GM20431 (cell line): ENCODE data around the gene CAPN1.

Experiments used
- in situ Hi-C: fragments of 300-500 bp; cut with MseI, MboI; formaldehyde crosslinking; loops from one replicate; pipeline ENCODE4 v1.15.0; 2020; ENCODE audit warnings: low sequenced_read_pairs; ENCODE audit not compliant: unreplicated experiment

CAPN1 gene

DNA sequence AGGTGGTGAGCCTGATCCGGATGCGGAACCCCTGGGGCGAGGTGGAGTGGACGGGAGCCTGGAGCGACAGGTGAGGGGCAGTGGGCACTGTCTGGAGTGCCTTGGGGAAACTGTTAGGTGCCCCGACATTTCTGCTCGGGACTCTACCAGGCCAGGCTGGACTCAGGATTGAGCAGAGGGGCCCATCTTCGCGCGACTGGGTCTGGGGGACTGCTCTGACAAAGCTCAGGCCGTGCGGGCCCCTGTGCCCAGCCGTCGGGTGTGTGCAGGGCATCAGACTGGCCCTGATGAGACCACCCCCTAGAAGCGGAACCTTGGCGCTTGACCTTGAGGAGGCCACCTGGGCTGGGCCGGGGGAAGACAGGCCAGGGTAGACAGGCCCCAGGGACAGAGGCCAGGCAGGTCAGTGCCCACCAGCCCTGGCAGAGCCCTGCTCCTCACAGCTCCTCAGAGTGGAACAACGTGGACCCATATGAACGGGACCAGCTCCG lies 6.3 kb downstream of the CAPN1 start:
- in situ Hi-C loops, result no loop called here

DNA sequence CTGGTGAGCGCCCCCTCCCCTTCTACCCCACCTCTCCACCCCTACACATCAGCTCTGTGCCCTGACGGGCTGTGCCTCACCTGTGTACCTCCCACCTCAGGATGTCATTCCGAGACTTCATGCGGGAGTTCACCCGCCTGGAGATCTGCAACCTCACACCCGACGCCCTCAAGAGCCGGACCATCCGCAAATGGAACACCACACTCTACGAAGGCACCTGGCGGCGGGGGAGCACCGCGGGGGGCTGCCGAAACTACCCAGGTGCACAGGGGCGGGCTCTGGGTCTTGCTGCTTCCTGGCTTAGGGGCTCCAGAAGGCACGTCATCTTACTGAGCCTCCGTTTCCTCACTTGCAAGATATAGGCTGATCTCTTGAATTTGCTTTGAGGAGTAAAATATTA lies 6.8 kb downstream of the CAPN1 start:
- in situ Hi-C loops, result no loop called here

DNA sequence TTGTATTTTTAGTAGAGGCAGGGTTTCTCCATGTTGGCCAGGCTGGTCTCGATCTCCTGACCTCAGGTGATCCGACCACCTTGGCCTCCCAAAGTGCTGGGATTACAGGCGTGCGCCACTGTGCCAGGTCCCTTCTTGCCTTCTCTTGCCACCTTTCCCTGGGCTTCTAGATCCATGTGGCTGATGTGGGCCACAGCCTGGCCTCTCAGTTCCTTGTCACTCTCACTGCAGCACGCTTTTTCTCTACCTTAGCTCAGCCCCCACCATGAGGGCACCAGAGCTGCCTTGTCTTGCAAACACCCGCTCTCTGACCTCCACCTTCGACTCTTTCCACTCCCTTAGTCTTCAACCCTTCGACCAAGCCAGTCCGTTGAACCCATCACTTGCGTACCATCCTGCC lies 7.5 kb downstream of the CAPN1 start:
- in situ Hi-C loops, result no loop called here

DNA sequence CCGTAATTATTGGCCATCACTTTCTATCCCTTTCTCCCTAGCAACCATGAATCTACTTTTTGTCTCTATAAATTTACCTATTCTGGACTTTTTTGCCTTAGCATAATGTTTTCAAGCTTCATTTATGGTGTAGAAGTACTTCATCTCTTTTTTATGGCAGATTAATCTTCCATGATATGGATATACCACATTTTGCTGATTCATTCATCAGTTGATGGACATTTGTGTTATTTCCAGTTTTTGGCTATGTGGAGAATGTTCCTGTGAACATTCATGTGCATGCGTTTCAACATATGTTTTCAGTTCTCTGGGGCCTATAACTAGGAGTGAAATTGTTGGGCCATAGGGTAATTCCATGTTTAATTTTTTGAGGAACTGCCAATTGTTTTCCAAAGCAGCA lies 12.8 kb downstream of the CAPN1 start:
- in situ Hi-C loops, result no loop called here

DNA sequence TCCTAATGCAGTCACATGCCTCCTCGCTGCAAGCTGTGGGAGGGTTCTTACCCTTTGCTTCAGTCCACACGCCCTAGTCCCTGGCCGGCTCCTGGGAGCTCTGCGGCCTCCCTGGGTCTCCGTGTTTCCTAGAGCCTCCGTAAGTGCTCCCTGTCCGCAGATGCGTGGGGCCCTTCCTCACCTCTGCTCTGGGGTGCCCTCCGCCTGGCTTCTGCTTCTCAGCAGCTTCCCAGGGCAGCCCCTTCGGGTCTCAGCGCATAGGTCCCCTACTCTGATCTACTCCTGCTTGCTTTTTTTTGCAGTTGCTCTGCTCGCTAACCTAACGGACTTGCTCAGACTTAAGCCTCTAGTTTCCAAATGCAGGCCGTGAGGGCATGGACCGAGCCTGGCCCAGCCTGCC lies 22.4 kb downstream of the CAPN1 start:
- in situ Hi-C loops, result no loop called here

DNA sequence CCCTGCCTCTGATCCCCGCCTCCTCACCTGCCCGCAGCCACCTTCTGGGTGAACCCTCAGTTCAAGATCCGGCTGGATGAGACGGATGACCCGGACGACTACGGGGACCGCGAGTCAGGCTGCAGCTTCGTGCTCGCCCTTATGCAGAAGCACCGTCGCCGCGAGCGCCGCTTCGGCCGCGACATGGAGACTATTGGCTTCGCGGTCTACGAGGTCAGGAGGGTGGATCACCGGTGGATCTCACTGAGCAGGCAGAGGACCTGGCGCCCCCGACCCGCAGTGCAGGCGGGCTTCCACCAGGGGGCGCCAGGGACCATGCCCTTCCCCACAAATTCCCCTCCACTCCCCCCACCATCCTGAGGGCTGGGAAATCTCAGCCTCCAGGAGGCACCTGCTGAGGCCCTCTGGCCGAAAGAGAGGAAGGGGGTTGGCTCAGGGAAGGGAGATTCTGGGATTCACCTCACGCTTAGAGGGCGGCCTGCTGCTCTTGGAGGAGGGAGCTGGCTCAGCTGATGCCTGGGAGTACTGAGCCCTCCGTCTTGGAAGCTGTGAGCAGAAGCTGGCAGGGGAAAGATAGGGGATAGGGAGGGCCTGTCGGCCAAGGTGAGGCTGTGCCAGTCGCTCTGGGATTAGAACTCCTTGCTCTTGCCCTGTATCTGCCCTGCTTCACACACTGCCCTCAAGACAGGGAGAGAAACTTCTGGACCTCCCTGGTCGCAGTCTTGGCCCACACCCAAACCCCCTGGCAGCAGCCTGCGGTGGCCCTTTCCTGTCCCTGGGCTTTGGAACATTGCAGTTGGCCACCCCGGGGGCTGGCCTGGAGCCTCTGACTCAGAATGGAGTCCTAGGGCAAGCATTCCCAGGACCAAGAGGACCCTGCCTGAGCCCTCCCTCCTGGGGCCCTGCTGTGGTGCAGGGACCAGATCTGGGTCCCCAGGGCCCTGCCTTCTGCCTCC lies 23.2 kb downstream of the CAPN1 start:
- in situ Hi-C loops, result no loop called here

DNA sequence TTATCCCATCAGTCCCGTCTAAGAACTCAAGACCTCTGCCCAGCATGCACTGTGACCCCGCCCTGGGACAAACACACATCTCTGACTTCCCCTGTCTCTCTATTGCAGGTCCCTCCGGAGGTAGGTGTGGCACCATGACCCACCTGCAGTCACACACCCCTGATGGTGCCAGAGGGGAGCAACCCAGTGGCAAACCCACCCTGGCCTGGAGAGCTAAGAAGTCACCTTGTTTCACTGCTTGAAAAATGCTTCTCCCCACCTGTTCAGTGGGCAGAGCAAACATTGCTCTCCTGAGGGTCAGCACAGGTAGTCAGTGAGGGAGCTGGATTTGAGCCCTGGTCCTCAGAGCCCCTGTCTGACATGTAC lies 23.9 kb downstream of the CAPN1 start:
- in situ Hi-C loops, result no loop called here

DNA sequence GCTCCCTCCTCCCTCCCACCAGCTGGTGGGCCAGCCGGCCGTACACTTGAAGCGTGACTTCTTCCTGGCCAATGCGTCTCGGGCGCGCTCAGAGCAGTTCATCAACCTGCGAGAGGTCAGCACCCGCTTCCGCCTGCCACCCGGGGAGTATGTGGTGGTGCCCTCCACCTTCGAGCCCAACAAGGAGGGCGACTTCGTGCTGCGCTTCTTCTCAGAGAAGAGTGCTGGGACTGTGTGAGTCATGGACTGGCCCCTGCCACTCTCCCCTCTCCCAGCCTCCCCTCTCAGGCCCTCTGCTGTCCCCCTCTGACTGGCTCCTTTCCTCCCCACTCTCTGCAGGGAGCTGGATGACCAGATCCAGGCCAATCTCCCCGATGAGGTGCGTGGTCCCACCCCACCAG lies 24.7 kb downstream of the CAPN1 start:
- in situ Hi-C loops, result no loop called here

DNA sequence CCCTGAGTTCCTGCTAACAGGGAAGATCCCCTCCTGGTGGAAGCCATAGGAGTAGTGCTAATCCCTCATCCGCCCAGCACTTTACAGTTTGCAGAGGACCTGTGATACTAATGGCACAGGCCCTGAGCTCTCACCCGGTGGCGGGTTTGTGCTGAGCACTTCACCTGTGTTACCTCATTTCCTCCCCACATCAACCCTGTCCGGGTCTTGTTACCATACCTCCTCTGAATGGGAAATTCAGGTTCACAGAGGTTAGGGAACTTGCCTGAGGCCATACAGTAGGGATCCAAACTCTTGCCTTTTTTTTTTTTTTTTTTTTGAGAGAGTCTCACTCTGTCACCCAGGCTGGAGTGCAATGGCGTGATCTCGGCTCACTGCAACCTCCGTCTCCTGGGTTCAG lies 25.2 kb downstream of the CAPN1 start:
- in situ Hi-C loops, result no loop called here

DNA sequence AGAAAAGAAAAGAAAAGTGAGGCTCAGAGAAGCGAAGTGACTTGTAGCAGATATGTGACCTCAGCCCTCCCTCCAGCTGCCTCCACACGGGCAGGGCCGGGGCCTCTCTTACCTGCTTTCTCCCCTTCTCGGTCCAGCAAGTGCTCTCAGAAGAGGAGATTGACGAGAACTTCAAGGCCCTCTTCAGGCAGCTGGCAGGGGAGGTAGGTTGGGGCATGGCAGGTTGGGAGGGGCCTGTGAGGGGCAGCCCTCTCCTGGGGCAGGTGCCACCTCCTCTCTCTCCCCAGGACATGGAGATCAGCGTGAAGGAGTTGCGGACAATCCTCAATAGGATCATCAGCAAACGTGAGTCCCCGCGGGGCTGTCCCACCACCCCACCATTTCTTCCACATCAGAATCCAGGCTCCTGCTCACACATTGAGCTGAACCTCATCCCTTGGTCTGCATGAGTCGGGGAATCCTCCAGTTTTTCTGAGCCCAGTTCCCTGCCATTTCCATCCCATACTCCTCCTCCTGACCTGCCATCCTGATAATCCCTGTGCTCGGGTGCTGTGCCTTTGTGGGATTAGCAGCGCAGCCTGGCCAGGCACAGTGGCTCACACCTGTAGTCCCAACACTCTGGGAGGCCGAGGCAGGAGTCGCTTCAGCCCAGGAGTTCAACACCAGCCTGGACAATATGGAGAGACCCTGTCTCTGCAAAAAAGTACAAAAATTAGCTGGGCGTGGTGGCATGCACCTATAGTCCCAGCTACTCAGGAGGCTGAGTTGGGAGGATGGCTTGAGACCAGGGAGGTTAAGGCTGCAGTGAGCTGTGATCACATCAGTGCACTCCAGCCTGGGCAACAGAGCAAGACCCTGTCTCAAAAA lies 26.4 kb downstream of the CAPN1 start:
- in situ Hi-C loops, result no loop called here

DNA sequence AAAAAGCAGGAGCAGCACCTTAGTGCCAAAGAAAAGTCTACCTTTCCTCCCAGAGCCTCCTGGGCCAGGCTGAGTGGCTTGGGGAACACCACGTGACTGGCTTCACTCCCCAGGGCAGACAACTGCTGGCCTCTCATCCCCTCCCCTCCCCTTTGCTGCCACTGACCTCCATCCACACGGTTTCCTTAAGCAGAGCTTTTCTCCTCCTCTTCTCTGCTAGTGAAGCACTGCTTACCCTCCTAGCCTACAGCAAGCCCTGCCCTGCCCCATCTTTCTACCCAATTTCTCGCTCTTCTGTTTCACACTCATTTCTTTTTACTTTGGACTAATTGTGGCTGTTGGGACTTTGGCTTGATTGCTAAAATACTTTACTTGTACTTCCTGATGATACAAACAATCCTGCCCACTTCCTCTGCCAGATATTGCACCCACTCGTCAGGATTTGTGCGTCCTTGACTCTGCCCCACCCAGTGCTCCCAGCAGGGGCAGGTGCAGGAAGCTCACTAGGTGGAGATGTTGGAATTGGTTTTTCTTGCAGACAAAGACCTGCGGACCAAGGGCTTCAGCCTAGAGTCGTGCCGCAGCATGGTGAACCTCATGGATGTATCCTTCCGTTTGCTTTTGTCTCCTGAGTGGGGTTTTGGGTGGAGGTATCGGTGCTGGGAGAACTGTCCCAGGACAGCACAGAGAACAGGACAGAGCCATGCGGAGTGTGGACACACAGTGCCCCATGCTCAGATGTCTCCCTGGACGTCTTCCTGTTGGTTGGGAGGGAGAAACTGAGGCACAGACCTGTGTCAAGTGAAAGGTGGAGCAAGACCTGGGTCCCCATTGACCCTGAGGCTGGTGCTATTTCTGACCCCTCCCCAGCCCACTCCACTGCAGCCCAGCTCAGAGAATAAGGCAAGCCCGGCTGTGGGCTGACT lies 27.3 kb downstream of the CAPN1 start:
- in situ Hi-C loops, result no loop called here

DNA sequence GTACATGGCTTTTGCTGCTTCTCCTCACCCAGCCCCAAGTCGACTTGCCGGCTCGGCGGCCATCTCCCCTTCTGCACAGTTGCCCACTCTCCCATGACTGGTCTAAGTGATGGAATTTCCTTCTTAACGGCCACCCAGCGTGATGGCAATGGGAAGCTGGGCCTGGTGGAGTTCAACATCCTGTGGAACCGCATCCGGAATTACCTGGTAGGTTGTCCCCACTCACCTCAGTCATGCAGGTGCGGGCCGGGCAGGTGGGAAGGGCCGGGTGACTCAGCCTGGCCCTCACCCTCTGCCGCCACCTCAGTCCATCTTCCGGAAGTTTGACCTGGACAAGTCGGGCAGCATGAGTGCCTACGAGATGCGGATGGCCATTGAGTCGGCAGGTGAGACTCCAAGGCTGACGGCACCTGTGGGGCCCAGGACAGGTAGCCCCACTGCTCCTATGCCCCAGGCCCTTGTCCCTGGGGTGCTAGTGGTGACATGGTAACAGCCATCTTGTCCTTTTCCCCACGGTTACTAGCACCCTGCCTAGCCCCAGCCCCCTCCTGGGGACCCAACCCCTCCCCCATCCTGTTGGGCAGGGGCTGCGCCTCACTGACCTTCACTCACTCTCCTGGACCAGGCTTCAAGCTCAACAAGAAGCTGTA lies 28.1 kb downstream of the CAPN1 start:
- in situ Hi-C loops, result no loop called here

DNA sequence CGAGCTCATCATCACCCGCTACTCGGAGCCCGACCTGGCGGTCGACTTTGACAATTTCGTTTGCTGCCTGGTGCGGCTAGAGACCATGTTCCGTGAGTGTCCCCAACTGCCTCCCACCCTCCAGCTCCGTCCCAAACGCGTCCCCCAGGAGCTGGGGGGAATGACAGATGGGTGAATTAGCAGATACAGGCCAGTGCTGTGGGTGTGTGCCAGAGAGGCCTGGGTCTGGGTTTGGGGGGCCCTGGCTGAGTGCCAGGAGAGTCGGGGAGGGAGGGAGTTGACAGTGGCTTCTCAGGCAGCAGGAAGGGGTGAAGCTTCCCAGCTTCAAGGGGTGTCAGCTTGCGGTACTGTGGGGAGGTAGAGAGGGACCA lies 28.6 kb downstream of the CAPN1 start:
- in situ Hi-C loops, result no loop called here

DNA sequence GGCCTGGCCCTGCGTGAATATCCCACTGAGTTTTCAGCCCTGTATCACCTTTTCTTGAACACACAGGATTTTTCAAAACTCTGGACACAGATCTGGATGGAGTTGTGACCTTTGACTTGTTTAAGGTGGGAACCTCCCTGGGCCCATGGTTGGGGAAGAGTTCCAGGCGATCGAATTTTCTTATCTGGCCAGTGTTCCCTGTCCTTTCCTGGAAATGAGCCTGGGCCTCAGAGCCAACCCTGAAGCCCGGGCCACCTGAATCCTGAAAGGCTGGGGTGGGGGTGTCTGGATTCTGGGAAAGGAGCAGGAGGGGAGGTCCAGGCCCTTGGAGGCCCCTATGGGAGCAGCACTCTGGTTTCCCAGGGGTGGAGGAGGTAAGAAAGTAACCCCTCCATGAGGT lies 29.0 kb downstream of the CAPN1 start:
- in situ Hi-C loops, result no loop called here

DNA sequence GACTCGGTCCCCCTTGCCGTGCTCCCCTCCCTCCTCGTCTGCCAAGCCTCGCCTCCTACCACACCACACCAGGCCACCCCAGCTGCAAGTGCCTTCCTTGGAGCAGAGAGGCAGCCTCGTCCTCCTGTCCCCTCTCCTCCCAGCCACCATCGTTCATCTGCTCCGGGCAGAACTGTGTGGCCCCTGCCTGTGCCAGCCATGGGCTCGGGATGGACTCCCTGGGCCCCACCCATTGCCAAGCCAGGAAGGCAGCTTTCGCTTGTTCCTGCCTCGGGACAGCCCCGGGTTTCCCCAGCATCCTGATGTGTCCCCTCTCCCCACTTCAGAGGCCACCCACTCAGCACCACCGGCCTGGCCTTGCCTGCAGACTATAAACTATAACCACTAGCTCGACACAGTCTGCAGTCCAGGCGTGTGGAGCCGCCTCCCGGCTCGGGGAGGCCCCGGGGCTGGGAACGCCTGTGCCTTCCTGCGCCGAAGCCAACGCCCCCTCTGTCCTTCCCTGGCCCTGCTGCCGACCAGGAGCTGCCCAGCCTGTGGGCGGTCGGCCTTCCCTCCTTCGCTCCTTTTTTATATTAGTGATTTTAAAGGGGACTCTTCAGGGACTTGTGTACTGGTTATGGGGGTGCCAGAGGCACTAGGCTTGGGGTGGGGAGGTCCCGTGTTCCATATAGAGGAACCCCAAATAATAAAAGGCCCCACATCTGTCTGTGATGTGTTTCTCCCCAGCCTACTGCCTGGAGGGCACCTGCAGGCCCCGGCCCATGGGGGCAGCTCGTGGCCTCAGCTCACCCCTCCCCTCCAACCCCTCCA lies 29.8 kb downstream of the CAPN1 start:
- in situ Hi-C loops, result no loop called here

DNA sequence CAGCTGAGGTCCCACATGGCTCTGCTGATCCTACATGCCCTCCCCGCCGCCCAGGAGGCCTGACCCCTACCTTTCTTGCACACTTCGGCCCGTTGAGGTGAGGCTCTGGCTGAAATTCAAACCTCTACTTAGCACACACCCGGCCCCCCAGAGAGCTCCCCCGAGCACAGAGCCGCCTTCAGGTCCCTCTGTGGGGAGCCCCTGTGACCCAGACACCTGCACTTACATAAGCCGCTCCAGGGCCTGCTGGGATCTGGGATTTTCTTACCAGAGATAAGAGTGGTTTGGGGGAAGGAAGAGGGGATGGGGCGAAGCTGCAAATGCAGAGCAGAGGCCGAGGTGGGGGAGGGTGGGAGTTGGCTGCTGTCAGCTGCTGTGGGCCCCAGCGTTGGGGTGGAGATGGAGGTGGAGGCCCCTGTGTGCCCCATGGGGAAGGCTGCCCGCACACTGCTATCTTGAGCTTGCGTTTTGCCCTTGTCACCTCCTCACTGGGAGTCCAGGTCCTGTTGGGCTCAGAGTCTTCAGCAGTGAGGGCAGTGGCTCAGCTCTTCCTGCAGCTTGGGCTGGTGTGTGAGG lies 30.6 kb downstream of the CAPN1 start:
- in situ Hi-C loops, result no loop called here

DNA sequence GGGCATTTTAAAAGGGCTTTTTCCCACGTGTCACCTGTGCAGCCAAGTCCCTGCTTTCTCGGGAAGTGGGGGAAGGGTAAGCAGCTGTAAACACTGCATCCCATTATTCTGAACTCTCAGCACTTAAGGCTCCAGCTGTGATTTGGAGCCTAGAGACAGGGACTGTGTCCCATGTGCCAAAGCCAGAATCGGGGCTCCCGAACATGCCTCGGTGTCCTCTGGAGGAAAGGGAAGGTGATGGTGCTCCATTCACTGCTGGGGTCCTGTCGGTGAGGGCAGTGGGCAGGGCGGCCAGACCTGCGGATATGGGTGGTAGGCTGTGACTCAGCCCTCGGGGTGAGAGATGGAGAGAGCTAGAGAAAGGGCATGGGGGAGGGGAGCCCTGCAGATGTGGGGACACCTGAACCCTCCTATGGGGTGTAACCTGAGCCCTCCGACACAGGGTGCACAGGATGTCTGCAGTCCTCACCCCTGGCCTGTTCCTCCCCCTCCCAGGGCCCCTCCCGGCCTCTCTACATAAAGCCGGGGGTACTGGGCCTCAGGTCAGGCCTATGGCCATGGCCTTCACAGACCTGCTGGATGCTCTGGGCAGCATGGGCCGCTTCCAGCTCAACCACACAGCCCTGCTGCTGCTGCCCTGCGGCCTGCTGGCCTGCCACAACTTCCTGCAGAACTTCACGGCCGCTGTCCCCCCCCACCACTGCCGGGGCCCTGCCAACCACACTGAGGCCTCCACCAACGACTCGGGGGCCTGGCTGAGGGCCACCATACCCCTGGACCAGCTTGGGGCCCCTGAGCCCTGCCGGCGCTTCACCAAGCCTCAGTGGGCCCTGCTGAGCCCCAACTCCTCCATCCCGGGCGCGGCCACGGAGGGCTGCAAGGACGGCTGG lies 31.8 kb downstream of the CAPN1 start:
- in situ Hi-C loops, result no loop called here
